ENCODE data around the gene CPEB4. TPM values are rescaled to one million over a fixed set of nuclear protein-coding genes. Genes with fewer than 3 reads are reported as not detected.

CPEB4 gene
- total and polyA plus RNA-seq, 9 of the 15 experiments (the other 6 are each of a cell fraction or from before 2014, with no cell fraction given): 7.4 to 21.3 (median 12.4) TPM

DNA sequence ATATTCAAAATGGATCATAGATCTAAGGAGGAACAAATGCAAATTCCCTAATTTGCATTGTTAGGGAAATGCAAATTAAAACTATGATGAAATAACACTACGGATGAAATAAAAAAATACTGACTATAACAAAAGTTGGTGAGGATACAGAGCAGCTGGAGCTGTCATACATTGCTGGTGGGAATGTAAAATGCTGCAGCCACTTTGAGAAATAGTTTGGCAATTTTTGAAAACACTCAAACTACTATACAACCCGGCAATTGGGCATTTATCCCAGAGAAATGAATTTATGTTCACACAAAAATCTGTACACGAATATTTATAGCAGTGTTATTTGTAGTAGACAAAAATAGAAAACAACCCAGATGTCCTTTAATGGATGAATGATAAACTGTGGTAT is 123.3 kb downstream of the CPEB4 start (continued):
- TF ChIP-seq, protein P1, sequence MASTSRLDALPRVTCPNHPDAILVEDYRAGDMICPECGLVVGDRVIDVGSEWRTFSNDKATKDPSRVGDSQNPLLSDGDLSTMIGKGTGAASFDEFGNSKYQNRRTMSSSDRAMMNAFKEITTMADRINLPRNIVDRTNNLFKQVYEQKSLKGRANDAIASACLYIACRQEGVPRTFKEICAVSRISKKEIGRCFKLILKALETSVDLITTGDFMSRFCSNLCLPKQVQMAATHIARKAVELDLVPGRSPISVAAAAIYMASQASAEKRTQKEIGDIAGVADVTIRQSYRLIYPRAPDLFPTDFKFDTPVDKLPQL (IDR thresholded peaks at IDR 0.05; ENCODE audit: extremely low read depth, insufficient read length): no peak
- TF ChIP-seq ZBTB17 (CRISPR knock-in tag; IDR thresholded peaks at IDR 0.05) (no peak), ZNF165 (CRISPR knock-in tag; IDR thresholded peaks at IDR 0.05; ENCODE audit: borderline replicate concordance) (no peak), NUFIP1 (IDR thresholded peaks at IDR 0.05; ENCODE audit: partially characterized antibody) (no peak), EZH2 (IDR thresholded peaks at IDR 0.05; ENCODE audit: borderline replicate concordance, low read depth, low read length) (no peak)
- TF ChIP-seq, protein P2, sequence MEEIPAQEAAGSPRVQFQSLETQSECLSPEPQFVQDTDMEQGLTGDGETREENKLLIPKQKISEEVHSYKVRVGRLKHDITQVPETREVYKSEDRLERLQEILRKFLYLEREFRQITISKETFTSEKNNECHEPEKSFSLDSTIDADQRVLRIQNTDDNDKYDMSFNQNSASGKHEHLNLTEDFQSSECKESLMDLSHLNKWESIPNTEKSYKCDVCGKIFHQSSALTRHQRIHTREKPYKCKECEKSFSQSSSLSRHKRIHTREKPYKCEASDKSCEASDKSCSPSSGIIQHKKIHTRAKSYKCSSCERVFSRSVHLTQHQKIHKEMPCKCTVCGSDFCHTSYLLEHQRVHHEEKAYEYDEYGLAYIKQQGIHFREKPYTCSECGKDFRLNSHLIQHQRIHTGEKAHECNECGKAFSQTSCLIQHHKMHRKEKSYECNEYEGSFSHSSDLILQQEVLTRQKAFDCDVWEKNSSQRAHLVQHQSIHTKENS (CRISPR knock-in tag; IDR thresholded peaks at IDR 0.05): no peak
- TF ChIP-seq, protein P3, sequence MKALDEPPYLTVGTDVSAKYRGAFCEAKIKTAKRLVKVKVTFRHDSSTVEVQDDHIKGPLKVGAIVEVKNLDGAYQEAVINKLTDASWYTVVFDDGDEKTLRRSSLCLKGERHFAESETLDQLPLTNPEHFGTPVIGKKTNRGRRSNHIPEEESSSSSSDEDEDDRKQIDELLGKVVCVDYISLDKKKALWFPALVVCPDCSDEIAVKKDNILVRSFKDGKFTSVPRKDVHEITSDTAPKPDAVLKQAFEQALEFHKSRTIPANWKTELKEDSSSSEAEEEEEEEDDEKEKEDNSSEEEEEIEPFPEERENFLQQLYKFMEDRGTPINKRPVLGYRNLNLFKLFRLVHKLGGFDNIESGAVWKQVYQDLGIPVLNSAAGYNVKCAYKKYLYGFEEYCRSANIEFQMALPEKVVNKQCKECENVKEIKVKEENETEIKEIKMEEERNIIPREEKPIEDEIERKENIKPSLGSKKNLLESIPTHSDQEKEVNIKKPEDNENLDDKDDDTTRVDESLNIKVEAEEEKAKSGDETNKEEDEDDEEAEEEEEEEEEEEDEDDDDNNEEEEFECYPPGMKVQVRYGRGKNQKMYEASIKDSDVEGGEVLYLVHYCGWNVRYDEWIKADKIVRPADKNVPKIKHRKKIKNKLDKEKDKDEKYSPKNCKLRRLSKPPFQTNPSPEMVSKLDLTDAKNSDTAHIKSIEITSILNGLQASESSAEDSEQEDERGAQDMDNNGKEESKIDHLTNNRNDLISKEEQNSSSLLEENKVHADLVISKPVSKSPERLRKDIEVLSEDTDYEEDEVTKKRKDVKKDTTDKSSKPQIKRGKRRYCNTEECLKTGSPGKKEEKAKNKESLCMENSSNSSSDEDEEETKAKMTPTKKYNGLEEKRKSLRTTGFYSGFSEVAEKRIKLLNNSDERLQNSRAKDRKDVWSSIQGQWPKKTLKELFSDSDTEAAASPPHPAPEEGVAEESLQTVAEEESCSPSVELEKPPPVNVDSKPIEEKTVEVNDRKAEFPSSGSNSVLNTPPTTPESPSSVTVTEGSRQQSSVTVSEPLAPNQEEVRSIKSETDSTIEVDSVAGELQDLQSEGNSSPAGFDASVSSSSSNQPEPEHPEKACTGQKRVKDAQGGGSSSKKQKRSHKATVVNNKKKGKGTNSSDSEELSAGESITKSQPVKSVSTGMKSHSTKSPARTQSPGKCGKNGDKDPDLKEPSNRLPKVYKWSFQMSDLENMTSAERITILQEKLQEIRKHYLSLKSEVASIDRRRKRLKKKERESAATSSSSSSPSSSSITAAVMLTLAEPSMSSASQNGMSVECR (CRISPR knock-in tag; IDR thresholded peaks at IDR 0.05): no peak

Other genes with a start within 250 kb of the CPEB4 start
- gene C5orf47, start 100.8 kb downstream of the CPEB4 start, total RNA-seq (2014; rRNA removed): not detected in 2 replicates
- gene C5orf47, start 100.8 kb downstream of the CPEB4 start, total RNA-seq (2014; rRNA removed; fragmentation: Illumina TruSeq; extraction: Trizol): not detected in 2 replicates
- gene C5orf47, start 100.8 kb downstream of the CPEB4 start, total RNA-seq (2015; rRNA removed; fragmentation: Illumina TruSeq; extraction: Trizol): not detected in 2 replicates
- not detected in 2 replicates for gene C5orf47, start 100.8 kb downstream of the CPEB4 start, total RNA-seq (2021)
- gene C5orf47, start 100.8 kb downstream of the CPEB4 start, polyA plus RNA-seq (2011; rRNA removed): not detected in 2 replicates
- gene C5orf47, start 100.8 kb downstream of the CPEB4 start, polyA plus RNA-seq (2014; fragmentation: Illumina TruSeq; extraction: Trizol): not detected in 2 replicates
- gene C5orf47, start 100.8 kb downstream of the CPEB4 start, polyA plus RNA-seq (2014; fragmentation: Nextera tagmentation; extraction: Ambion mirVana): under 1 TPM in 1 of 2 experiments, not detected in 1; 0.08 TPM
- gene C5orf47, start 100.8 kb downstream of the CPEB4 start, polyA plus RNA-seq (2014; rRNA removed): not detected in 2 replicates
- not detected in 2 replicates for gene NSG2, start 157.4 kb downstream of the CPEB4 start, total RNA-seq (2014; rRNA removed)
- gene NSG2, start 157.4 kb downstream of the CPEB4 start, total RNA-seq (2014; rRNA removed; fragmentation: Illumina TruSeq; extraction: Trizol): not detected in 2 replicates
- not detected in 2 replicates for gene NSG2, start 157.4 kb downstream of the CPEB4 start, total RNA-seq (2015; rRNA removed; fragmentation: Illumina TruSeq; extraction: Trizol)
- not detected in 2 replicates for gene NSG2, start 157.4 kb downstream of the CPEB4 start, total RNA-seq (2021)
- 0.04 TPM in 1 of 2 replicates, not detected in the other for gene NSG2, start 157.4 kb downstream of the CPEB4 start, polyA plus RNA-seq (2011; rRNA removed)
- gene NSG2, start 157.4 kb downstream of the CPEB4 start, polyA plus RNA-seq (2014; fragmentation: Illumina TruSeq; extraction: Trizol): 0.06 TPM in 1 of 2 replicates, not detected in the other
- gene NSG2, start 157.4 kb downstream of the CPEB4 start, polyA plus RNA-seq (2014; fragmentation: Nextera tagmentation; extraction: Ambion mirVana): not detected
- gene NSG2, start 157.4 kb downstream of the CPEB4 start, polyA plus RNA-seq (2014; rRNA removed): not detected in 2 replicates